ENCODE results near the gene MYLK2.

The MYLK2 gene

DNA sequence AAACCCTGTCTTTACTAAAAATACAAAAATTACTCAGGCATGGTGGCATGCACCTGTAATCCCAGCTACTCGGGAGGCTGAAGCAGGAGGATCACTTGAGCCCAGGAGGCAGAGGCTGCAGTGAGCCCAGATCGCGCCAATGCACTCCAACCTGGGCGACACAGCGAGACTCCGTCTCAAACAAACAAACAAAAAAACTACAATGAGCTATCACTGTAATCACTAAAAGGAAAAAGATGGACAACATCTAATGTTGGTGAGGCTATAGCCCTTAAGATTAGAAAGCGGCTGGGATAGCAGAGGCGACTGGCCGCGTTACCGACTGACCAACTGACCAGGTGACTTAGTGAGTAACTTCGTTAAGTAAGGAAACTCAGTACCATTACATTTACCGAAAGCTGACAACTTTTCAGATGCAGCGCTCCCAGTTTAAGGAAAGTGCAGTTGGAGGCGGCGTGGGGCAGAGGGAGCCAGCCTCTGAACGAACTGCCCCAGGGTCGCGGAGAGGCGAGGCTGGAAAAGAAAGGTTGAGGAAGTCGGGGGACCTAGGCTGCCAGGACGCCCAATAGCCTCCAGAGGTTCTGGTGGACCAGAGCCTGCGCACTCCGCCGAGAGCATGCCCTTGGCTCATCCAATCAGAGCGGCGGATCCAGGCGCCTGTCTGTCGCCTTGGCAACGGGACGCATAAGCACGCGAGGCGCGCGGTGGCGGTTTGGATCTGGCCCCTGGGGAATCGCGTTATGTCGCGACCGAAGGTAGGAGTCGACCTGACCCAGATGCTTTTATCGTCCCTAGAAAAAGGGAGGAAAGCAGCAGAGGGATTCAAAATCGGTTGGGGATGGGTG, 60.2 kb downstream of the MYLK2 start:
- Histone ChIP-seq H3K4me2 (ENCODE audit: low read depth, low read length, poor library complexity, severe bottlenecking) (peak overlapping the region; percentile 81), H3K36me3 (ENCODE audit: insufficient read depth, low read length) (no peaks in the 10 kb centered on the region), H3K79me2 (ENCODE audit: insufficient read depth, low read length) (no peaks in the 10 kb centered on the region), H3K9me2 (replicated peaks; ENCODE audit: low read depth, low read length) (no peaks in the 10 kb centered on the region), H3K27me3 (ENCODE audit: insufficient read depth, low read length, poor library complexity, severe bottlenecking) (no peaks in the 10 kb centered on the region), H3F3A (ENCODE audit: low read depth) (no peaks in the 10 kb centered on the region), H3K9ac (ENCODE audit: low read depth, low read length, poor library complexity, severe bottlenecking) (peak overlapping the region; percentile 84), H2AFZ (ENCODE audit: low read length) (peak overlapping the region; percentile 100), H4K20me1 (ENCODE audit: insufficient read depth, low read length, poor library complexity, severe bottlenecking) (no peaks in the 10 kb centered on the region), H3K4me1 (ENCODE audit: insufficient read depth, low read length, poor library complexity, severe bottlenecking) (peaks cover 4% of the 10 kb centered on the region), H3K9me3 (ENCODE audit: insufficient read depth, low read depth, low read length) (no peaks in the 10 kb centered on the region), H3K4me3 (ENCODE audit: low read length, poor library complexity, severe bottlenecking) (peak overlapping the region; percentile 83)
- no peak for TF ChIP-seq EZH2phosphoT487 (IDR thresholded peaks at IDR 0.05; ENCODE audit: borderline replicate concordance)
- TF ChIP-seq, protein P1, sequence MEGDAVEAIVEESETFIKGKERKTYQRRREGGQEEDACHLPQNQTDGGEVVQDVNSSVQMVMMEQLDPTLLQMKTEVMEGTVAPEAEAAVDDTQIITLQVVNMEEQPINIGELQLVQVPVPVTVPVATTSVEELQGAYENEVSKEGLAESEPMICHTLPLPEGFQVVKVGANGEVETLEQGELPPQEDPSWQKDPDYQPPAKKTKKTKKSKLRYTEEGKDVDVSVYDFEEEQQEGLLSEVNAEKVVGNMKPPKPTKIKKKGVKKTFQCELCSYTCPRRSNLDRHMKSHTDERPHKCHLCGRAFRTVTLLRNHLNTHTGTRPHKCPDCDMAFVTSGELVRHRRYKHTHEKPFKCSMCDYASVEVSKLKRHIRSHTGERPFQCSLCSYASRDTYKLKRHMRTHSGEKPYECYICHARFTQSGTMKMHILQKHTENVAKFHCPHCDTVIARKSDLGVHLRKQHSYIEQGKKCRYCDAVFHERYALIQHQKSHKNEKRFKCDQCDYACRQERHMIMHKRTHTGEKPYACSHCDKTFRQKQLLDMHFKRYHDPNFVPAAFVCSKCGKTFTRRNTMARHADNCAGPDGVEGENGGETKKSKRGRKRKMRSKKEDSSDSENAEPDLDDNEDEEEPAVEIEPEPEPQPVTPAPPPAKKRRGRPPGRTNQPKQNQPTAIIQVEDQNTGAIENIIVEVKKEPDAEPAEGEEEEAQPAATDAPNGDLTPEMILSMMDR (conservative IDR thresholded peaks at IDR 0.05; ENCODE audit: low read length), result no peak

DNA sequence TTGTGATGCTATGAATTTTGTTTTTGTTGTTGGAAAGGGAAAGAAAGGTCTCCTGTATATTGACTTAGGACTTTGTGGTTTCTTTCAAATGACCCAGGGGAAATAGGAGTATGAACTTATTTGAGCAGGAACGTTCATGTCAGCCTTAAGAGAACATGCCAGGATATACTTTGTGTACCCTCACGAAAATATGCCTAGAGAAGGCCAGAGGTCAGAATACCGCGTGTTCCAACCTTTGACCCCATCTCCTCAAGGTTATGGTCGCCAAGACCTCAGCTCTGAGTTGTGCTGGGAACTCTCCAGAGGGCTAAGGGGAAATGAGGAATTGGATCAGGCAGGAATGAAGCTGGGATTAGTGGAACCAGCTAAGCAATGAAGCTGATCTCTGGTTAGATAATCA, 62.8 kb downstream of the MYLK2 start:
- Histone ChIP-seq H4K20me1 (ENCODE audit: insufficient read depth, low read length, poor library complexity, severe bottlenecking) (no peaks in the 10 kb centered on the region), H3K9ac (ENCODE audit: low read depth, low read length, poor library complexity, severe bottlenecking) (no peak overlapping the region), H2AFZ (ENCODE audit: low read length) (no peak overlapping the region), H3K36me3 (ENCODE audit: insufficient read depth, low read length) (no peaks in the 10 kb centered on the region), H3K79me2 (ENCODE audit: insufficient read depth, low read length) (no peaks in the 10 kb centered on the region), H3K9me2 (replicated peaks; ENCODE audit: low read depth, low read length) (no peaks in the 10 kb centered on the region), H3K27me3 (ENCODE audit: insufficient read depth, low read length, poor library complexity, severe bottlenecking) (no peaks in the 10 kb centered on the region), H3K9me3 (ENCODE audit: insufficient read depth, low read depth, low read length) (no peaks in the 10 kb centered on the region), H3K4me1 (ENCODE audit: insufficient read depth, low read length, poor library complexity, severe bottlenecking) (peaks cover 4% of the 10 kb centered on the region), H3K4me3 (ENCODE audit: low read length, poor library complexity, severe bottlenecking) (no peak overlapping the region), H3K4me2 (ENCODE audit: low read depth, low read length, poor library complexity, severe bottlenecking) (no peak overlapping the region), H3F3A (ENCODE audit: low read depth) (no peaks in the 10 kb centered on the region)
- no peak for TF ChIP-seq EZH2phosphoT487 (IDR thresholded peaks at IDR 0.05; ENCODE audit: borderline replicate concordance)
- TF ChIP-seq, protein P1 (conservative IDR thresholded peaks at IDR 0.05; ENCODE audit: low read length), result no peak

DNA sequence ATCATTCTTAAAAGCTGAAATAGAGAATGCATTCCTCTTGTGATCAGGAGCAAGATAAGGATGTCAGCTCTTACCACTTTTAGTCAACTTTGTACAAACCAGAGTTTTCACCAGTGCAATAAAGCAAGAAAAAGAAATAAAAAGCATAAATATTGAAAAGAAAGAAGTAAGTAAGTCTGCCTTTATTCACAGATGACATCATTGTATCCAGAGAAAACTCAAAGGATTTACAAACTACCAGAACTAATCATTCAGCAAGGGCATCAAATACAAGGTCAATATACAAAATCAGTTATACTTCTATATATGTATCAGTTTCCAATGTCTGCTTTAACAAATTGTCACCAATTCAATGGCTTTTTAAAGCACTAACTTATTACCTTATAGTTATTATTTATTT, 64.7 kb downstream of the MYLK2 start:
- peaks cover 4% of the 10 kb centered on the region for H3K4me1 ChIP-seq (ENCODE audit: insufficient read depth, low read length, poor library complexity, severe bottlenecking)
- TF ChIP-seq EZH2phosphoT487 (IDR thresholded peaks at IDR 0.05; ENCODE audit: borderline replicate concordance), result no peak
- TF ChIP-seq, protein P1 (conservative IDR thresholded peaks at IDR 0.05; ENCODE audit: low read length), result no peak
- H3K36me3 ChIP-seq (ENCODE audit: insufficient read depth, low read length), result no peaks in the 10 kb centered on the region
- H3F3A ChIP-seq (ENCODE audit: low read depth), result no peaks in the 10 kb centered on the region
- H3K9ac ChIP-seq (ENCODE audit: low read depth, low read length, poor library complexity, severe bottlenecking), result no peak overlapping the region
- no peak overlapping the region for H3K4me3 ChIP-seq (ENCODE audit: low read length, poor library complexity, severe bottlenecking)
- no peak overlapping the region for H2AFZ ChIP-seq (ENCODE audit: low read length)
- H3K9me2 ChIP-seq (replicated peaks; ENCODE audit: low read depth, low read length), result no peaks in the 10 kb centered on the region
- no peaks in the 10 kb centered on the region for H3K79me2 ChIP-seq (ENCODE audit: insufficient read depth, low read length)
- H3K9me3 ChIP-seq (ENCODE audit: insufficient read depth, low read depth, low read length), result no peaks in the 10 kb centered on the region
- H3K4me2 ChIP-seq (ENCODE audit: low read depth, low read length, poor library complexity, severe bottlenecking), result no peak overlapping the region
- H3K27me3 ChIP-seq (ENCODE audit: insufficient read depth, low read length, poor library complexity, severe bottlenecking), result no peaks in the 10 kb centered on the region
- H4K20me1 ChIP-seq (ENCODE audit: insufficient read depth, low read length, poor library complexity, severe bottlenecking), result no peaks in the 10 kb centered on the region
